Hematopoietic multipotent progenitor cell (in vitro differentiated cells): ENCODE measurements around the gene SEPTIN3. TPM values are rescaled to one million over a fixed set of nuclear protein-coding genes. Genes with fewer than 3 reads are reported as not detected.

ENCODE experiments used
- DNase-seq, 3 donors: peaks; one replicate each; pipeline ENCODE4 v3.0.0-alpha.2; 2011 to 2015; ENCODE audit warnings: low read depth in 2 of 3, low spot score in 2 of 3
- total RNA-seq: library from RNA; depleted of rRNA; stranded (reverse); fragments of >200 nt; gene quantifications from one replicate; pipeline ENCODE4 v1.2.3, GENCODE V29; 2012

The SEPTIN3 gene
- total RNA-seq, 1 donor = under 0.01 TPM

DNA sequence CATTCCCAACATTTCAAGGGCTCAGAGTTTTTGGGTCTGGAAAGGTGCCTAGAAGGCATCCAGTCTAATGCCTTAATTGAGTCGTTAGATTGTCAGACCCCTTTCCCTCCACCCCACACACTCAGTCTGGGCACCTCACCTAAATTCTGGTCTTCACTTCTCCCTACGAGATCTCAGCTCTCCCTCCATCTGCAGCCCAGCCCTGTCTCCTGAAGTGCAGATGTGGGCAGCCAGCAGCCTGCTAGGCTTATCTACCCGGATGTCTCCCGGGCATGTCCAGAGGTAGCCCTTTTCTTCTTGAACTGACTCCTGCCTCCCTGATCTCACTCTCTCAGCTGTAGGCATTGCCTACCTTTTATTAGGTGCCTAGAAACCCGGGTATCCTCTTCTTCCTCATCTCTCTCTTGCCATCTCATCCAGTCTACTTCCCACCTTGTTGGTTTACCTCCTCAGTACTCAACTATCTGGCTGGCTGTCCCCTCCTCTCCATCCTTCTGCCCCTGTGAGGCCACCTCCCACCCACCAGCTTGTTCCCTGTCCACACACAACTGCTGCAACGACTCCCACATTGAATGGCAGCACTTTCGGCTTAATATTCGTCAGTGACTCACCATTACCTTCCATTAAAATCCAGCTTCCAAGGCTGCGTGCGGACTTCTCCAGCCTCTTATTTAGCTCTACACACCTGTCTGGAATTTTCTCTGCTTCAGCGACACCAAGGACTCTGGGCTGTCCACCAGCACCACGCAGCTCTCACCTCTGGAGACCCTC lies 6.2 kb downstream of the SEPTIN3 start:
- no peak for DNase-seq

DNA sequence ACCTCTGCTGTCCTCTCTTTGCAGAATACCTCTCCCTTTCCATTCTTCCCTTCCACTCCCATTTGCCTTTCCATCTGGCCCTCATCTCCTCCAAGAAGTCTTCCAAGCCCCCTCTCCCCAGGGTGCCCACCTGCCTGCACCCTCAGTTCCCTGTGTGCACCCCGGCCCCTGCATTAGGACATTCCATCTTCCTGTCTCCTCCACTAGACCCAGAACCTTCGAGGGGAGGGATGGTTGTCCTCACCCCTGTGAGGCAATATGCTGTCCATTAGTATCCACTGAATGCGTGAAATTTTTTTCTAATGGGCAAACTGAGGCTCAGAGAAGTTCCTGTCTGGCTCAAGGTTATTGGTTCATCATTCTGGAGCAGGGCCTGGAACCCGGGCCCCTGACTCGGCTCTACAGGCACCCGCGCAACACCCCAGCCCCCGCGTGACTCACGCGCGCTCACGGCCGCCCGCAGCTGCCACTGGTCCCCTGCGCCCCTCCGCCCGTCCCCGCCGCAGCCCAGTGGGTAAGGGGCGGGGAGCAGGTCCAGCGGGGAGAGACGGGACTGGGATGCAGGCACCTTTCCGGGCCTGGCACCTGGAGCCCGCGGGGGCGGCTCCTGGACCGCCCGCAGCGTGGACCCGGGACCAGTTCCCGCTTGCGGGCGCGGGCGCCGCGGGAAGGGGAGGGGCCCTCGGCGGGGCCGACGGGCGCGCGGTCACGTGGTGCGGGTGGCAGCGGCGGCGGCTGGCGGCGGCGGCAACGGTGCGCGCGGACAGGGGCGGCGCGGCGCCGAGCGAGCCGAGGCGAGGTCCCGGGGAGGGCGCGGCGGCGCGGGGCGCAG lies 7.0 kb downstream of the SEPTIN3 start:
- peak in 2 of 3 donors; percentile 37 to 56 for DNase-seq

DNA sequence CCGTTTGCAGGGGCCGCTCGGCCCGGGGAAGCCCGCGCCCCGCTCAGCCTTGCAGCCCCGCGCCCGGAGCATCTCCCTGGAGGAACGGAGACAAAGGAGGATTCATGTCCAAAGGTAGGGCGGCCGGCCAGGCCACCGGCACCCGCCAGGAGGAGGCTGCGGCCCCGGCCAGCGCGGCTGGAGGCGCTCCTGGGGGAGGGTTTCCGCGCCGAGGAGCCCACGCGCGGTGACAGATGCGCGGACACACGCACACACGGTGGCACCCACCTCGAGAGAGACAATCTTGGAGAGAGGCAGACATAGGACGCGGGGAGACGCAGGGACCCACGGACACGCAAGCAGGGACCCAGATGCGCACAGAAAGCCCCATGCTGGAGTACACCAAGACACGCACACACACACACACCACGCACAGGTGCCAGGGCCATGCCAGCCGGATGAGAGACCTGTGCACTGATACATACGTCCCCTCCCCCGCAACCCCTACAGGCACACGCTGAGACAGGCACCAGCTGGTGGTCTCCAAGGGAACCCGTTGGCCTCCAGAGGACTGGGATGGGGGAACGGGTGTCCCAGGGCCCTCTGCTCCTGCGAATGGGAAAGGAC lies 7.8 kb downstream of the SEPTIN3 start:
- no peak for DNase-seq

DNA sequence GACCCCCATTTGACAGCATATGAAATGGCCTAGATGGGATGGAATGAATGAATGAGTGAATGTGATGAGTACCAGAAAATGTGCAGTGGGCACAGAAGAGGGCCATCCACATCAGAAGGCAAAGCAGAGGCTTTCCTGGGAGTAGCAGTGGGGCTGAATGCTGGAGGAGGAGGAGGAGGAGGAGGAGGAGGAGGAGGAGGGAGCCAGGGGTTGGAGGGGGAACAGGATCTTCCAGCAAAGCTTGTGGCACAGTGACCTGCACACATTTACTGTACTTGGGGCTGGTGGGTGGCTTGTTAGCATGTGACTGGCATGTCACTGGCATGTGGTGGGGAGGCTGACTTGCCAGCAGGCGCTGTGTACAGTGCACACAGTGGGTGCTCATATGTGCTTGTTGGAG lies 9.5 kb downstream of the SEPTIN3 start:
- no peak for DNase-seq

DNA sequence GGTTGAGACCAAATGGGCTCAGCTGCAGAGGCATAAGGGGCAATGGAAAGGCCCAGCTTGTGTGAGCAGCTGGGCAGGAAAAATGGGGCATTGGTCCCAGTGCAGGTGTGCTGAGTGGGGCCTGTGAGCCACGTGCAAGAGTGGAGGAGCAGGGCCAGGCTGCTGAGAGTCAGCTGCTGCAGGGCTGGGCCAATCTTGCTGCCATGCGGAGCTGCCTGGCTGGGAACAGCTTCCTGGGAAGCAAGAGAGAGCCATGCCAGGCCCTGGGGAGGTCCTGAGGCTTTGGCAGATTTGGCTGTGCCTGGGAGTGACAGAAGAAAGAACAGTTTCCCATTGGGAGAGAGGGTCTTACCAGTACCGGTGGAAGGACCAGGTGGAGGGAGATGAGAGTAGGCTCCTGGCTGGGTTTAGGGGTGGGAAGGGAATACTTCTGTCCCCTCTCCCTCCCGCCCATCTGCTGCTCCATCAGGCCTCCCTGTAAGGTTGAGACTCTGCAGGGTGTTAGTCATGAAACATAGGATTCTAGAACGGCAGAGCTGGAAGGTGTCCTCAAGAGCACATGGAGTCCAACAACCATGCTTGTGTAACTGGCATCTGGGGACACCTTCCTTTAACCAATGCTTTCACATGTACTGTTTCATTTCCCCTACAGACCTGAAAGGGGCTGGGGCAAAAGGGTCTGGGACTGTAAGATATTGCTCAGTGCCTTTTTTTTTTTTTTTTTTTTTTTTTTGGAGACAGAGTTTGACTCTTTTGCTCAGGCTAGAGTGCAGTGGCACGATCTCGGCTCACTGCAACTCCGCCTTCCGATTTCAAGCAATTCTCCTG lies 10.4 kb downstream of the SEPTIN3 start:
- no peak for DNase-seq

DNA sequence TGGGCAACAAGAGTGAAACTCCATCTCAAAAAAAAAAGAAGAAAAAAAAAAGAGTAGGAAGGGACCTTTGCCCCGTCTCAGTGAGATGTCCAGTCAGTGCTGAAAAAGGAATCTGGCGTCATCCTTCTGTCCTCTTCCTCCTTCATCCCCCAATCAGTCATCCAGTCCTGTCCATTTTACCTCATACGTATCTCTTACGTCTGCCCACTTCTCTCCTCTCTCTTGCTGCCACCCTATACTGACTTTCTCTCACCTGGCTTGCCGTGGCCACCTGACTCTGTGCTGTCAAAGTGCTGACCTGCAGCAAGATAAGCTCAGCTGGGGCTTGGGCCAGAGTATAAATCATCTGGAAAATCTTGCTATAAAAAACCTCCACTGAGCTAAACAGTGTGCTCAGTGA lies 13.6 kb downstream of the SEPTIN3 start:
- DNase-seq = no peak

DNA sequence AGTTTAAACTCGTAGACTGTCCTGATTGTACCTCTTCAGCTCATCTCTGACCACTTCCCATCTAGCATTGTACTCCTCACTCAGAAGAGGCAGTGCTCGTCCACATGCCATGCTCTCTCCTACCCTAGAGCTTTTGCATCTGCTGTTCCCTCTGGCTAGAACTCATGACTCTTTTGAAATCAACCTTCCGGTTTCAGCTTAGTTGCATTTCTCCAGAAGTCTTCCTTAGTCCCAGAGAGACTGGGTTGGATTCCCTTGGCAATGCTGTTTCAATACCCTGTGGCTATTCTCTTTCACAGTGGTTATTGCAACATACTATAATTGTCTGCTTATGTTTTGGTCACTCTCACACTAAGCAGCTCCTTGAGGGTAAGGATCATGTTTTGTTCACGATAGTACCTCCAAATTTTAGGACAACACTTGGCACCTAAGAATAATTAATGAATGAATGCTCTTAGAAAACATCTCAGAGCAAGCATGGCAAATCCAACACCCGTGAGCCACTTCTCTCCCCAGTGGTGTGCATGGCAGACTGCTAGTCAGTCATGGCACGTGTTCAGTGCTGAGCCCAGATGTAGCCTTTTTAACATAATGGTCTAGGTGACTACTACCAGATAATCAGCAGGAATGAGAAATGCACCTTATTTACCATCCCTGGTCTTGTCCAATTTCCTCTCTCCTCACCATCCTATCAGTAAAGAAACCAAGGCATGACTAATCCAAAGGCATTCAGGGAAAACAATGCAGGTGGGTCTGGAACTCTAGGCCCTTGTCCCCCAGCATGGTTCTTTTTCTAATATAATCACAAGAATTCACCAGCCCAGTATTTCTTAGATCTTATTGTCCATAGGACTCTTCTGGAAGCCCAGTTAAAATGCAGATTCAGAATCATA lies 14.5 kb downstream of the SEPTIN3 start:
- no peak for DNase-seq

DNA sequence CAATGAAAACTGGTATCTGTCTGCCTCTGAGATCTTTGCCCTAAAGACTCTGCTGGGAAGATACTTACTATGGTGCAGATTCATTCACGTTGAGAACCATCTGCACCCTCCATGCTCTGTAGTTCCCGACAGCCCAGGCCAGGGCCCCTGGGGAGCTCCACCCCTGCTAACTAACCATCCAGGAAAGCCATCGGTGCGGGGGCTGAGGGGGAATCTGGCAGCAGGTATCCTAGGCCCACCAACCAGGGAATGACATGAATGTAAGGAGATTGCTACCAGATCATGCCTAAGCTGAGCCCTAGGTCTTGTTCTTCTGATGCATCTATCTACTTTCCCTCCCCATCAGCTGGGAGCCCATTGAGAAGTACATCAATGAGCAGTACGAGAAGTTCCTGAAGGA lies 18.0 kb downstream of the SEPTIN3 start:
- DNase-seq = no peak

DNA sequence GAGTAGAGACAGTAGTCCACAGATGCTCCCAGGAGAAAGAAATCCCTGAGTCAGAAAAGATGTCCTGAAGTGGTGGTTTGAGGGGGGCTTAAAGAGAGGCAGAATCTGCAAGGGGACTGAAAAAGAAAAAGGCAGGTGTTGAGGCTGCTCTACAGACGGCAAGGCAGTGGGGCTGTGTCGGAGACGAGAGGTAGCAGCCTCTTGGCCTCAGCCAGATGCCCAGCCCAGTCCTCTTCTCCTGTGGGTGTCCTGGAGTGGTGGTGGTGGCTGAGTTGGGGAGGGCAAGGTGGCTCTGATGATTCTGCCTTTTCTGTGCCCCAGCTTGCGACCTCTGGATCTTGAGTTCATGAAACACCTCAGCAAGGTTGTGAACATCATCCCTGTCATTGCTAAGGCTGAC lies 20.0 kb downstream of the SEPTIN3 start:
- DNase-seq = no peak

DNA sequence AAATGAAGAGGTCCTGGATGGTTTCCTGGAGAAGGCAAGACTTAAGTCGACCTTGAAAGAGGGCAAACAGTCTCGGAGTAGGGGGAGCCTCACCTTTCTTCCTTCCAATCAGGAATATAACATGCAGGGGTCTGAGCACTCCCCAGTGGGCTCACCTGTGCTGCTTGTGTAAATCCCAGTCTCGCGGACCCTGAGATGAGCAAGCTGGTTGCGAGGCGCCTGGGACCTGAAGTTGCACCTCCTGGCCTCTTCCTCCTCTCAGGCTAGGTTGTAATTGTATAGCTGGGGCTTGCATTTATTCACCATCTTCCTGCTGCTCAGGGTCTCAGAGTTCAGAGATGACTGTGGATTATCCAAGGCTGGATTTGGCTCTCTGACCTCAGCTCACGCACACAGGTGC lies 21.9 kb downstream of the SEPTIN3 start:
- no peak for DNase-seq

DNA sequence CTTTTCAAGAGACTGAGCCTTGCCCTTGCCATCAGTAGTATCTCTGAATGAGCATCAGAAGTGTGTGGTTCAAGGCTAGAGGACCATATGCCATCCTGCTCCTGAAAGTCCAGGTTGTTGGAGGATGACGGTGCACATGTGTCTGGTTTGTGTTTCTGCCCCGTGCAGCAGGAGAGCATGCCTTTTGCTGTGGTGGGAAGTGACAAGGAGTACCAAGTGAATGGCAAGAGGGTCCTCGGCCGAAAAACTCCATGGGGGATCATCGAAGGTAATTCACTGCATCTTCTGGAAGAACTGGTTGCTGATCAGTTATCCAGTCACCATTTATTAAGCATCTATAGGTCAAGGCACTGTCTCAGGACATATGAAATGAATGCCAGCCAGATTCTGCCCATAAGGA lies 23.3 kb downstream of the SEPTIN3 start:
- DNase-seq = no peak

DNA sequence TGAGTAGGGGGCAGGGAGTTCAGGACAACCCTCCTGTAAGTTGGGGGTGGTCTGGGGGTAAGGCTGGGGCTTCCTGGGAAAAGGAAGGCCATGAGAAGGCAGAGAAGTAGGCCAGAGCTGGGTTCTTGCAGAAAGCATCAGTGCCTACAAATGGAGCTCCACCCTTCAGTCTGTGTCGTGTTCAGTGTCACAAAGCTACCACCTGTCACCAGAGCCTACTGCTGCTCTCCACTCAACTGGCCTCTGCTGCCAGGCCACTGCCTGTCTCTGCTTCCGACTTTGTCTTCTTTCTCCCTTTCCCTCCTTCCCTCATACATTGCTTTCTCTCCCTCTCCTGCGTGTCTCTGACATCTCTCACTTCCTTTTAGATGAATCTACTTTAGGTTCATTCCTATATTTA lies 26.0 kb downstream of the SEPTIN3 start:
- DNase-seq = no peak

DNA sequence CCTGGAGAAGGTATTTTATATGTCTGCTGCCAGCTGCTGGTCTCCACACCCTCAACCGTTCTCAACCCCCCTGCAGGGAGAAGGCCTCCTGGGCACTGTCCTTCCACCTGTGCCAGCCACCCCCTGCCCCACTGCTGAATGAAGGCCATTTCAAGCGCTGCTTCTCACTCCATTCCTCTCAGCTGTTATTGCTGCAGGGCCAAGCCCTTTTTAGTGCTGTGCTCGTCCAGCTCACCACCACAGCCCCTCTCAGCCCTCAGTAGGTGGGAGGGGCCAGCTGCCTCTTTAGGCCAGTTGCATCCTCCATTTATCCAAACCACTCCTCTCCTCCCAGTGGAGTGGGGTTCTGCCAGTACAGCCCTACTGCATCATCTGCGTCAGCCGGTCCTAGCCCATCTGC lies 27.6 kb downstream of the SEPTIN3 start:
- no peak for DNase-seq

DNA sequence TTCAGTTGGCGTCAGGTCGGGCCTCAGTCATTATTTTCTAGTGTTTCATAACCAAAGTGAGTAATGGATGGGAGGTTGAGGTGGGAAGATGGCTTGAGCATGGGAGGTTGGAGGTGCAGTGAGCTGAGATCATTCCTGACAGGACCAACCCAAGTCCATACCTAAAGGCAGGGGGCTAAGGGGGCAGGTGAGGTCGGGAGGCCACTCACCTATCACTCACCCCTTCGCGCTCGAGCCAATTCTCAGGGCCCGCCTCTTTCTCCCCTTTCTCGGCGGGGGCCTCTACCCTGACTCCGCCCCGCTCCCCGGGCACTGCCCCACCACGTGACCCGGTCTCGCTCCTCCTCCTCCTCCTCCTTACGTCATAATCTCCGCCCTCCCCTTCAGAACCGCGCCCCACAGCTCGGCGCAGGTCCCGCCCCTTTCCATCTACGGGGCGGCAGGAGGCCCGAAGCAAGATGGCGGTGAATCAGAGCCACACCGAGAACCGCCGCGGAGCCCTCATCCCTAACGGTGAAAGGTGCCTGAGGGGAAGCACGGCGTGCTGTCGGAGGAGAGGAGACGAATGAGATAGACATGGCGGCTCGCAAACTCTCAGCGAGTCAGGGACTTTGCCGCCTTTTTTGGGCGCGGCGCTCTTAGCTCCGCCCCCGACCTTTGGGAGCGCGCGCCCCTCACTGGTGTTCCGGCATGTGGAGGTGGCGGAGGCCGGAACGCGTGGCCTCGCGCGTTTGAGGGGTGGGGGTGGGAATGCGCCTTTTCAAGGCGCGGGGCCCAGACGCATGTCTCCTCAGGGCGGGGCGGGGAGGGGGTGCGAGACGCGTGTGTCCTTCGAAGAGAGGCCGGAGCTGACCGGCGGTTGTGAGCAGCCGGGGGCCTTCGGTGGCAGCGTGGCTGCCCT lies 29.4 kb downstream of the SEPTIN3 start, which contains the start of gene WBP2NL:
Gene WBP2NL (plus strand): TSS at position 428 of the 901 bp plus-strand sequence. CDS start 31 bp downstream, at position 459.
- DNase-seq = peak; percentile 83 to 89 (median 88)

DNA sequence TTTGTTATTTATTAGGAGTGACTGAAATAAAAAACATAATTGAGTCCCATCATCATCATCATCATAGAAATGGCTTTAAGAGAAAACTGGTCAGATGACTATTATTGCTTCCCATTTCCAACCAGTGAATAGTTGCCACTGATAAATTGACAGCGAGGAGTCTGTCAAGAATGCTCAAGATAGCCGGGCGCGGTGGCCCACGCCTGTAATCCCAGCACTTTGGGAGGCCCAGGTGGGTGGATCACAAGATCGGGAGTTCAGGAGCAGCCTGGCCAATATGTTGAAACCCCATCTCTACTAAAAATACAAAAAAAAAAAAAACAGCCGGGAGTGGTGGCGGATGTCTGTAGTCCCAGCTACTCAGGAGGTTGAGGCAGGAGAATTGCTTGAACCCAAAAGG lies 31.2 kb downstream of the SEPTIN3 start:
- DNase-seq = no peak

DNA sequence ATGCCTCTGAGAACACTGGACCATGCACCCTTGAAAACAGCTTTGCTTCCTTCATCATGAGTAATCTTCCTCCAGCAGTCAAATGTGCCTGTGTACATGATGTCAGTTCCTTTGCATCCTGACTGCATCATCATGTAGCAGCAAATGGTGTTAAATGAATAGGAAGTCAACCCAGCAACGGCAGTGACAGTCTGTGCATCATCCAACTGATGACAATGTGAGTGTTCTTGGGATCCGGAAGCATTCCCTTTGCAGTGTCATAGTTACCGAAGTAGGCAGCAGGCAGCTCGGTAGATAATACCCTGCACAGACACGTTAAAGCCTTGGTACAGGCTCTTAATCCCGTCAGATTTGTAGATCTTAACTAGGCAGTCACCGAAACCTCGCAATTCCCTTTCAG lies 31.9 kb downstream of the SEPTIN3 start:
- no peak for DNase-seq

DNA sequence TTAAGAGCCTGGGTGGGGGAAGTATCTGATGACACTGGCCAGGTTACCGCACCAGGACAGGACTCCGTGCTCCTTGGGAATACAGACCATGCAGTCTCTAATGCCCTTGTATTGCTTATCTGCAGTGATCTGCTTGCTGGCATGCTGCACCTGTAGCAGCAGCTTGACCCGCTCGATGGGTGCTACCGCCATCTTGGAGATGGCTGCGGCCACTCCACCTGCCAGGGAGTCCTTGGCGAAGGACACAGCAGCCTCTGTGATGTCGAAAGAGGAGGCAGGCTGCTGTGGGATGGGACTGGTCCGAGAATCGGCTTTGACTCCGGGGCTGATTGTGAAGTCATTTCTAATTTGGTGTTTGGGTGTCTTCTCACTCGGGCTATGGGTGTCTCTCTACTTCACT lies 32.5 kb downstream of the SEPTIN3 start:
- DNase-seq = no peak

DNA sequence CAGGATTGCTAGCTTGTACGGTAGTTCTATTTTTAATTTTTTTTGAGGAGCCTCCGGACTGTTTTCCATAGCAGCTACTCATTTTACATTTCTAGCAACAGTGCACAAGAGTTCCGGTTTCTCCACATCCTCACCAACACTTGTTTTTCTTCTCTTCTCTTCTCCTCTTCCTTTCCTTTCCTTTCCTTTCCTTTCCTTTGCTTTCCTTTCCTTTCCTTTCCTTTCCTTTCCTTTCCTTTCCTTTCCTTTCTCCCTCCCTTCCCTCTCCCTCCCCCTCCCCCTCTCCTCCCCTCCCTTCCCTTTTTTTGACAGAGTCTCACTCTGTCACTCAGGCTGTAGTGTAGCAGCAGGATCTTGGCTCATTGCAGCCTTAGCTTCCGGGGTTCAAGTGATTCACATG lies 38.7 kb downstream of the SEPTIN3 start:
- DNase-seq = no peak

DNA sequence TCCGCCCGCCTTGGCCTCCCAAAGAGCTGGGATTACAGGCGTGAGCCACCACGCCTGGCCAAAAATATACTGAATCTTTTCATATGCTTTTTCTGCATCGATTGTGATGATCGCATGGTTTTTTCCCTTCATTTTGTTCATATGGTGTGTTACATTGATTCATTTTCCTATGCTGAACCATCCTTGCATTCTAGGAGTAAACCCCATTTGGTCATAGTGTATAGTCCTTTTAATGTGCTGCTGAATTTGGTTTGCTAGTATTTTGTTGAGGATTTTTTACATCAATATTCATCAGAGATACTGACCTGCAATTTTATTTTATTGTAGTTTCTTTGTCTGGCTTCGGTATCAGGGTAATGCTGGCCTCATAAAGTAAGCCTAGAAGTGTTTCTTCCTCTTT lies 41.5 kb downstream of the SEPTIN3 start:
- DNase-seq = no peak
